ENCODE measurements around the gene KRTAP10-11.

KRTAP10-11 gene

GRCh38 chr21:44696572-44696971, 50.4 kb downstream of the KRTAP10-11 start:
- Histone ChIP-seq H3K9ac (ENCODE audit: insufficient read length) (no peak overlapping the region), H3K9me3 (ENCODE audit: low read depth, low read length) (peaks cover 10% of the 10 kb centered on the region; the same call in 1 of the 2 replicates), H3K27ac (no peak overlapping the region), H3K36me3 (ENCODE audit: insufficient read depth, low read length) (peaks cover 26% of the 10 kb centered on the region), H3K4me3 (no peak overlapping the region)
- DNase-seq (ENCODE audit: low read depth, low spot score), result no peak
- TF ChIP-seq EZH2 (IDR thresholded peaks at IDR 0.05) (no peak), POLR2AphosphoS5 (IDR thresholded peaks at IDR 0.05; ENCODE audit: borderline replicate concordance, low read depth, low read length) (no peak), FOXP2 (optimal IDR thresholded peaks at IDR 0.05; ENCODE audit: control extremely low read depth, extremely low read length, insufficient read depth) (no peak)
